Choroid plexus epithelial cell (primary cell): Measurements from ENCODE around the gene PREPL.
A peak's percentile ranks its signal among the peaks of the same experiment; 100 is the strongest.

ENCODE experiments used
- DNase-seq: peaks from one replicate; pipeline ENCODE4 v3.0.0-alpha.2; 2010; ENCODE audit warnings: low read depth
- H3K4me3 ChIP-seq: 2 replicates; pipeline ENCODE4 v1.5.1; 2011; ENCODE audit warnings: low read depth, mild to moderate bottlenecking, control low read depth, low read length, moderate library complexity
- CTCF ChIP-seq: conservative IDR thresholded peaks from 2 replicates; pipeline ENCODE4 v1.5.1; 2011; ENCODE audit warnings: low read depth, mild to moderate bottlenecking, control low read depth, inconsistent platforms, low read length, moderate library complexity

PREPL gene

GRCh38 chr2:44348400-44348799 is 12.9 kb downstream of the PREPL start:
- no peak overlapping the region for H3K4me3 ChIP-seq
- peak; percentile 65 for DNase-seq
- TF ChIP-seq CTCF, result no peak

GRCh38 chr2:44347526-44347925 is 13.8 kb downstream of the PREPL start:
- no peak overlapping the region for H3K4me3 ChIP-seq
- no peak for DNase-seq
- no peak for TF ChIP-seq CTCF

- peak; percentile 48 for TF ChIP-seq CTCF
- no peak overlapping the region for H3K4me3 ChIP-seq
- peak; percentile 49 for DNase-seq
These were observed 18.4 kb downstream of the PREPL start for GRCh38 chr2:44342854-44343253.

- peak; percentile 36 for DNase-seq
- TF ChIP-seq CTCF, result no peak
- H3K4me3 ChIP-seq, result no peak overlapping the region
These were observed 25.3 kb downstream of the PREPL start for GRCh38 chr2:44335806-44336538.

GRCh38 chr2:44333994-44334393 is 27.3 kb downstream of the PREPL start:
- no peak for TF ChIP-seq CTCF
- H3K4me3 ChIP-seq, result no peak overlapping the region
- no peak for DNase-seq

GRCh38 chr2:44330801-44331200 is 30.5 kb downstream of the PREPL start:
- TF ChIP-seq CTCF, result no peak
- H3K4me3 ChIP-seq, result no peak overlapping the region
- DNase-seq, result peak; percentile 63

GRCh38 chr2:44329343-44329742 is 32.0 kb downstream of the PREPL start:
- no peak overlapping the region for H3K4me3 ChIP-seq
- TF ChIP-seq CTCF, result no peak
- DNase-seq, result no peak
